Parathyroid adenoma (tissue), 2 donors: Measurements from ENCODE around the gene DHRS7.

Source experiments
- H2AFZ ChIP-seq: fragments of 300-600 bp; sonication (generic); one replicate; pipeline ENCODE4 v1.7.0; 2017; ENCODE audit warnings: antibody characterized with exemption, mild to moderate bottlenecking
- H3K27ac ChIP-seq: fragments of 300-600 bp; sonication (generic); one replicate; pipeline ENCODE4 v1.7.0; 2017
- H3K27me3 ChIP-seq: fragments of 300-600 bp; sonication (generic); one replicate; pipeline ENCODE4 v1.7.0; 2017; ENCODE audit warnings: low read length; ENCODE audit not compliant: control insufficient read depth, insufficient read depth
- H3K36me3 ChIP-seq: fragments of 300-600 bp; sonication (generic); one replicate; pipeline ENCODE4 v1.7.0; 2017; ENCODE audit warnings: low read length; ENCODE audit not compliant: control insufficient read depth, insufficient read depth
- H3K4me1 ChIP-seq: fragments of 300-600 bp; sonication (generic); one replicate; pipeline ENCODE4 v1.7.0; 2017; ENCODE audit warnings: control low read depth
- H3K4me2 ChIP-seq: fragments of 300-600 bp; sonication (generic); one replicate; pipeline ENCODE4 v1.7.0; 2017; ENCODE audit warnings: low read length
- H3K4me3 ChIP-seq: fragments of 300-600 bp; sonication (generic); one replicate; pipeline ENCODE4 v1.7.0; 2017; ENCODE audit warnings: low read depth, low read length
- H3K79me2 ChIP-seq: fragments of 300-600 bp; sonication (generic); one replicate; pipeline ENCODE4 v1.7.0; 2017; ENCODE audit warnings: control low read depth
- H3K9ac ChIP-seq: fragments of 300-600 bp; sonication (generic); one replicate; pipeline ENCODE4 v1.7.0; 2017; ENCODE audit warnings: mild to moderate bottlenecking
- H3K9me3 ChIP-seq: fragments of 300-600 bp; sonication (generic); one replicate; pipeline ENCODE4 v1.7.0; 2017; ENCODE audit warnings: low read length; ENCODE audit not compliant: control insufficient read depth
- CTCF ChIP-seq: fragments of 300-600 bp; sonication (generic); IDR thresholded peaks from one replicate; pipeline ENCODE4 v1.7.0; 2017; ENCODE audit warnings: antibody characterized with exemption, mild to moderate bottlenecking
- donor health status: primary hyperparathyroidism.

Gene DHRS7

GRCh38 chr14:60125918-60126317, 39.3 kb downstream of the DHRS7 start:
- H3K27me3 ChIP-seq: no peaks in the 10 kb centered on the region
- no peaks in the 10 kb centered on the region for H3K9me3 ChIP-seq
- H3K79me2 ChIP-seq: no peaks in the 10 kb centered on the region
- no peak for TF ChIP-seq CTCF
- no peak overlapping the region for H3K9ac ChIP-seq
- H3K4me2 ChIP-seq: no peak overlapping the region
- H3K4me1 ChIP-seq: no peaks in the 10 kb centered on the region
- no peaks in the 10 kb centered on the region for H3K36me3 ChIP-seq
- no peak overlapping the region for H3K27ac ChIP-seq
- no peak overlapping the region for H3K4me3 ChIP-seq
- no peak overlapping the region for H2AFZ ChIP-seq

- Histone ChIP-seq H3K36me3 (no peaks in the 10 kb centered on the region), H3K4me1 (no peaks in the 10 kb centered on the region), H3K79me2 (peaks cover 3% of the 10 kb centered on the region), H3K9me3 (no peaks in the 10 kb centered on the region), H2AFZ (no peak overlapping the region), H3K27ac (no peak overlapping the region), H3K9ac (no peak overlapping the region), H3K4me2 (no peak overlapping the region), H3K27me3 (no peaks in the 10 kb centered on the region), H3K4me3 (no peak overlapping the region)
- TF ChIP-seq CTCF: no peak
Observed at GRCh38 chr14:60116181-60116580, 49.0 kb downstream of the DHRS7 start.

DNA sequence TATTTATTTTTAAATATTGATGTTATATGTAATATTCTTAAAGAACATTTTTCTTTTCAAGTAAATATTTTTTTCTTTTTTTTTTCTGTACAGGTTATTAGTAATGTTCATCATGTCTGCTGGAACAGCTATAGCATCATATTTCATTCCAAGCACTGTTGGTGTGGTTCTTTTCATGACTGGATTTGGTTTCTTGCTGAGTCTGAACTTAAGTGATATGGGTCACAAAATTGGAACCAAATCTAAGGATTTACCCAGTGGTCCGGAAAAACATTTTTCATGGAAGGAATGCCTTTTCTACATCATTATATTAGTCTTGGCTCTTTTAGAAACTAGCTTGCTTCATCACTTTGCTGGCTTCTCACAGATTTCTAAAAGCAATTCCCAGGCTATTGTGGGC, 50.3 kb downstream of the DHRS7 start:
- no peaks in the 10 kb centered on the region for H3K4me1 ChIP-seq
- no peaks in the 10 kb centered on the region for H3K9me3 ChIP-seq
- no peak overlapping the region for H3K4me2 ChIP-seq
- TF ChIP-seq CTCF: no peak
- H3K79me2 ChIP-seq: peaks cover 11% of the 10 kb centered on the region
- no peak overlapping the region for H3K9ac ChIP-seq
- no peak overlapping the region for H2AFZ ChIP-seq
- H3K36me3 ChIP-seq: no peaks in the 10 kb centered on the region
- H3K4me3 ChIP-seq: no peak overlapping the region
- H3K27ac ChIP-seq: no peak overlapping the region
- H3K27me3 ChIP-seq: no peaks in the 10 kb centered on the region

GRCh38 chr14:60111732-60112131, 53.5 kb downstream of the DHRS7 start:
- Histone ChIP-seq H3K4me2 (no peak overlapping the region), H3K27me3 (no peaks in the 10 kb centered on the region), H3K4me3 (no peak overlapping the region), H3K9me3 (no peaks in the 10 kb centered on the region), H3K4me1 (no peaks in the 10 kb centered on the region), H3K36me3 (no peaks in the 10 kb centered on the region), H3K9ac (no peak overlapping the region), H2AFZ (no peak overlapping the region), H3K79me2 (peaks cover 17% of the 10 kb centered on the region), H3K27ac (no peak overlapping the region)
- TF ChIP-seq CTCF: no peak

- Histone ChIP-seq H3K4me1 (no peaks in the 10 kb centered on the region), H3K9me3 (no peaks in the 10 kb centered on the region), H2AFZ (no peak overlapping the region), H3K9ac (no peak overlapping the region), H3K27ac (no peak overlapping the region), H3K36me3 (no peaks in the 10 kb centered on the region), H3K4me2 (no peak overlapping the region), H3K79me2 (peaks cover 37% of the 10 kb centered on the region), H3K4me3 (no peak overlapping the region), H3K27me3 (no peaks in the 10 kb centered on the region)
- no peak for TF ChIP-seq CTCF
Observed at GRCh38 chr14:60107477-60107876, 57.7 kb downstream of the DHRS7 start.
